A549 (cell line): Measurements from ENCODE around the gene FAM3A. TPM values are rescaled to one million over a fixed set of nuclear protein-coding genes. Genes with fewer than 3 reads are reported as not detected.

Experiments used
- ATAC-seq, 2 experiments: fragments of 200-7000 bp in 1 of 2; fragments of >200 bp in 1 of 2; cut with Nextera tagmentation in 1 of 2; cut with Tn5 transposase in 1 of 2; 3 replicates each; pipeline versions ENCODE4 v1.8.0 to v1.9.1; 2018 to 2020; ENCODE audit warnings: mild to moderate bottlenecking in 1 of 2, moderate library complexity in 1 of 2
- CTCF ChIA-PET: fragments of 300-600 bp; sonication (Branson Sonifier 250); formaldehyde crosslinking; extraction: SDS; loops from one replicate; lab custom pipeline; 2021; ENCODE audit warnings: antibody characterized with exemption, inconsistent platforms; lab: Yijun Ruan, JAX
- POLR2A ChIA-PET: fragments of 350-600 bp; formaldehyde crosslinking; extraction: SDS; loops from one replicate; lab custom pipeline; 2021; ENCODE audit warnings: antibody characterized with exemption, inconsistent platforms; lab: Yijun Ruan, JAX
- DNase-seq, 2 experiments: peaks; one replicate each; pipeline versions ENCODE4 v3.0.0 to v3.0.0-alpha.2; 2011 to 2016; ENCODE audit warnings: low read depth in 1 of 2, low spot score in 1 of 2
- FAIRE-seq: peaks from 2 replicates; lab custom pipeline; 2011; peaks lifted over from hg19 to GRCh38; lab: Jason Lieb, UNC
- H3K27ac ChIP-seq, 2 experiments: fragments of >200 bp; sonication (Bioruptor Twin); formaldehyde crosslinking; 3 replicates each; pipeline ENCODE4 v1.5.1; 2016 to 2017
- H3K4me1 ChIP-seq: fragments of >200 bp; sonication (Bioruptor Twin); formaldehyde crosslinking; 3 replicates; pipeline ENCODE4 v1.6.1; 2016
- H3K4me2 ChIP-seq: fragments of >200 bp; sonication (Bioruptor Twin); formaldehyde crosslinking; 3 replicates; pipeline ENCODE4 v1.6.1; 2016
- H3K4me3 ChIP-seq: fragments of >200 bp; sonication (Bioruptor Twin); formaldehyde crosslinking; 3 replicates; pipeline ENCODE4 v1.5.1; 2016
- H3K9me3 ChIP-seq: fragments of >200 bp; sonication (Bioruptor Twin); formaldehyde crosslinking; 3 replicates; pipeline ENCODE4 v1.6.1; 2016
- CEBPB ChIP-seq, 2 experiments: fragments of >200 bp in 1 of 2; sonication (Bioruptor Twin) in 1 of 2; formaldehyde crosslinking in 1 of 2; IDR thresholded peaks; 2 replicates each; pipeline ENCODE4 v1.6.1; 2012 to 2016
- CHD2 ChIP-seq: fragments of 150-350 bp; IDR thresholded peaks from 2 replicates; pipeline ENCODE4 v1.6.1; 2014; ENCODE audit warnings: low read length; ENCODE audit not compliant: partially characterized antibody
- CTCF ChIP-seq: fragments of >200 bp; sonication (Bioruptor Twin); formaldehyde crosslinking; IDR thresholded peaks from 3 replicates; pipeline ENCODE4 v1.5.1; 2016
- FOSB ChIP-seq: fragments of 250-450 bp; sonication (Bioruptor Pico); IDR thresholded peaks from 2 replicates; pipeline ENCODE4 v1.5.0; 2020; ENCODE audit warnings: mild to moderate bottlenecking, moderate library complexity
- FOSL2 ChIP-seq, 2 experiments: fragments of 450-650 bp in 1 of 2; fragments of >200 bp in 1 of 2; sonication (Bioruptor Twin) in 1 of 2; formaldehyde crosslinking; IDR thresholded peaks; 2 replicates each; pipeline versions ENCODE4 v1.5.0 to v1.6.1; 2016 to 2020; ENCODE audit warnings: mild to moderate bottlenecking in 1 of 2, moderate library complexity in 1 of 2
- FOXS1 ChIP-seq: fragments of 250-450 bp; sonication (Bioruptor Pico); IDR thresholded peaks from 2 replicates; pipeline ENCODE4 v1.5.0; 2020; ENCODE audit warnings: mild to moderate bottlenecking, moderate library complexity
- GATA3 ChIP-seq: IDR thresholded peaks from 2 replicates; pipeline ENCODE4 v1.6.1; 2012; ENCODE audit warnings: borderline replicate concordance
- HMGXB4 ChIP-seq: fragments of 250-450 bp; sonication (Bioruptor Pico); IDR thresholded peaks from 2 replicates; pipeline ENCODE4 v1.5.0; 2021; ENCODE audit warnings: mild to moderate bottlenecking, moderate library complexity, borderline replicate concordance
- HOXA7 ChIP-seq: fragments of 250-450 bp; sonication (Bioruptor Pico); IDR thresholded peaks from 2 replicates; pipeline ENCODE4 v1.5.0; 2020; ENCODE audit warnings: mild to moderate bottlenecking, moderate library complexity
- HOXB13 ChIP-seq: fragments of 250-450 bp; sonication (Bioruptor Pico); IDR thresholded peaks from 2 replicates; pipeline ENCODE4 v1.5.0; 2020; ENCODE audit warnings: low read depth, mild to moderate bottlenecking, moderate library complexity
- JUN ChIP-seq, 2 experiments: fragments of >200 bp; sonication (Bioruptor Twin); formaldehyde crosslinking; IDR thresholded peaks; 2 replicates in 1 of 2; 3 replicates in 1 of 2; pipeline ENCODE4 v1.6.1; 2016 to 2017
- JUNB ChIP-seq: fragments of >200 bp; sonication (Bioruptor Twin); formaldehyde crosslinking; IDR thresholded peaks from 2 replicates; pipeline ENCODE4 v1.6.1; 2016
- KDM1A ChIP-seq: fragments of 200-600 bp; sonication (generic); IDR thresholded peaks from 2 replicates; pipeline ENCODE4 v1.6.1; 2016; ENCODE audit warnings: low read depth, mild to moderate bottlenecking
- NFE2L2 ChIP-seq: fragments of 150-350 bp; conservative IDR thresholded peaks from 2 replicates; pipeline ENCODE4 v1.6.1; 2014; ENCODE audit warnings: low read length
- POLR2A ChIP-seq: IDR thresholded peaks from 2 replicates; pipeline ENCODE4 v1.6.1; 2012; ENCODE audit warnings: mild to moderate bottlenecking, low read length
- POLR2AphosphoS2 ChIP-seq: conservative IDR thresholded peaks from 2 replicates; pipeline ENCODE4 v1.6.1; 2012; ENCODE audit warnings: low read length, improper control_type of control experiment, inconsistent platforms
- RAD21 ChIP-seq, 2 experiments: fragments of >200 bp in 1 of 2; sonication (Bioruptor Twin) in 1 of 2; formaldehyde crosslinking in 1 of 2; IDR thresholded peaks in 1 of 2; conservative IDR thresholded peaks in 1 of 2; 2 replicates in 1 of 2; 3 replicates in 1 of 2; pipeline ENCODE4 v1.6.1; 2012 to 2018; ENCODE audit warnings: inconsistent platforms in 1 of 2
- RARB ChIP-seq: fragments of 250-450 bp; sonication (Bioruptor Pico); IDR thresholded peaks from 2 replicates; pipeline ENCODE4 v1.8.0; 2021; ENCODE audit warnings: mild to moderate bottlenecking, moderate library complexity
- RCOR1 ChIP-seq: fragments of 150-350 bp; IDR thresholded peaks from 2 replicates; pipeline ENCODE4 v1.6.1; 2014; ENCODE audit warnings: antibody characterized with exemption, low read length, low read depth
- SMC3 ChIP-seq: fragments of >200 bp; sonication (Bioruptor Twin); formaldehyde crosslinking; IDR thresholded peaks from 3 replicates; pipeline ENCODE4 v1.6.1; 2018; ENCODE audit warnings: inconsistent platforms
- TFCP2L1 ChIP-seq: fragments of 250-450 bp; sonication (Bioruptor Pico); IDR thresholded peaks from 2 replicates; pipeline ENCODE4 v1.5.0; 2021; ENCODE audit warnings: mild to moderate bottlenecking
- TP53 ChIP-seq: fragments of 250-450 bp; sonication (Bioruptor Pico); IDR thresholded peaks from 2 replicates; pipeline ENCODE4 v1.5.0; 2021; ENCODE audit warnings: mild to moderate bottlenecking, moderate library complexity
- ZNF302 ChIP-seq: fragments of 250-450 bp; sonication (Bioruptor Pico); IDR thresholded peaks from 2 replicates; pipeline ENCODE4 v1.9.0; 2021; ENCODE audit warnings: inconsistent platforms, mild to moderate bottlenecking, moderate library complexity
- WGBS: methylation state at CpG from one replicate; pipeline ENCODE4 v1.1.6; 2017; ENCODE audit errors: missing lambda C conversion rate; 5-methylcytosine and 5-hydroxymethylcytosine counted together
- polyA plus RNA-seq, 4 experiments: library from polyadenylated mRNA; depleted of rRNA in 3 of 4; stranded (reverse); fragments of >200 nt; fragmentation: RNase III in 1 of 4; extraction: RNeasy Plus Mini Kit Qiagen cat#74134 plus additional on column Dnase treatment in 1 of 4; gene quantifications; 2 replicates in 3 of 4; 3 replicates in 1 of 4; pipeline ENCODE4 v1.2.3, GENCODE V29; 2011 to 2017
- TF ChIP-seq, protein P1 (sequence below): IDR thresholded peaks from 2 replicates; pipeline ENCODE4 v1.6.1; 2012
- TF ChIP-seq, protein P2 (sequence below): IDR thresholded peaks from 2 replicates; pipeline ENCODE4 v1.6.1; 2012
- TF ChIP-seq, protein P3 (sequence below): fragments of >200 bp; sonication (Bioruptor Twin); formaldehyde crosslinking; IDR thresholded peaks from 2 replicates; pipeline ENCODE4 v1.6.1; 2016
- TF ChIP-seq, protein P4 (sequence below): IDR thresholded peaks from 2 replicates; pipeline ENCODE4 v1.6.1; 2012; ENCODE audit warnings: low read depth, borderline replicate concordance

Gene FAM3A
- polyA plus RNA-seq, 2 of the 4 experiments (the other 2 are of a cell fraction) = 21.7 to 36.7 TPM

GRCh38 chrX:154526901-154527675 lies 11.1 kb upstream of the FAM3A start:
- H3K9me3 ChIP-seq = no peaks in the 10 kb centered on the region
- H3K4me2 ChIP-seq = peak overlapping the region; percentile 49
- peaks cover 70% of the 10 kb centered on the region for H3K4me1 ChIP-seq
- no peak overlapping the region for H3K4me3 ChIP-seq
- ATAC-seq (peak; percentile 62 to 64), FAIRE-seq (peak; percentile 96), DNase-seq (peak in 1 of 2 experiments; percentile 89)
- H3K27ac ChIP-seq = peak overlapping the region; percentile 72 to 93
- WGBS = 1% methylated on average over 15 of the region's 15 CpGs
- POLR2A ChIA-PET = interaction anchor here (0.7 to 1.8 kb wide), 9 partner anchors 12 to 154 kb away, joined by 3 to 8 read pairs (median 4); partner anchors contain the start of genes IKBKG, RPL10, SLC10A3 and UBL4A
- CTCF ChIA-PET = interaction anchor here (0.6 to 2.8 kb wide), 14 partner anchors 9 to 222 kb away, joined by 3 to 27 read pairs (median 4); partner anchors contain the start of gene SLC10A3
- TF ChIP-seq HMGXB4 (CRISPR knock-in tag) (no peak), CTCF (peak; percentile 42), GATA3 (peak; percentile 58), RCOR1 (no peak), RAD21 (conservative IDR thresholded peaks at IDR 0.05 in 1 of 2, IDR thresholded peaks at IDR 0.05 in 1 of 2) (peak; percentile 35 to 37; a peak in 4 of 5 replicates), SMC3 (peak; percentile 28; the same call in 2 of the 3 replicates), HOXA7 (CRISPR knock-in tag) (peak; percentile 87), POLR2AphosphoS2 (peak; percentile 95), POLR2A (peak; percentile 32), JUN (IDR thresholded peaks at IDR 0.05) (peak; percentile 62 to 85; a peak in 4 of 5 replicates), TP53 (CRISPR knock-in tag) (peak; percentile 86), FOSB (CRISPR knock-in tag) (peak; percentile 78), NFE2L2 (no peak)
- TF ChIP-seq, protein P1, sequence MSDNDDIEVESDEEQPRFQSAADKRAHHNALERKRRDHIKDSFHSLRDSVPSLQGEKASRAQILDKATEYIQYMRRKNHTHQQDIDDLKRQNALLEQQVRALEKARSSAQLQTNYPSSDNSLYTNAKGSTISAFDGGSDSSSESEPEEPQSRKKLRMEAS = peak; percentile 56; the same call in 1 of the 2 replicates
- TF ChIP-seq, protein P2, sequence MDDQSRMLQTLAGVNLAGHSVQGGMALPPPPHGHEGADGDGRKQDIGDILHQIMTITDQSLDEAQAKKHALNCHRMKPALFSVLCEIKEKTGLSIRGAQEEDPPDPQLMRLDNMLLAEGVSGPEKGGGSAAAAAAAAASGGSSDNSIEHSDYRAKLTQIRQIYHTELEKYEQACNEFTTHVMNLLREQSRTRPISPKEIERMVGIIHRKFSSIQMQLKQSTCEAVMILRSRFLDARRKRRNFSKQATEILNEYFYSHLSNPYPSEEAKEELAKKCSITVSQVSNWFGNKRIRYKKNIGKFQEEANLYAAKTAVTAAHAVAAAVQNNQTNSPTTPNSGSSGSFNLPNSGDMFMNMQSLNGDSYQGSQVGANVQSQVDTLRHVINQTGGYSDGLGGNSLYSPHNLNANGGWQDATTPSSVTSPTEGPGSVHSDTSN = peak; percentile 83
- TF ChIP-seq, protein P3, sequence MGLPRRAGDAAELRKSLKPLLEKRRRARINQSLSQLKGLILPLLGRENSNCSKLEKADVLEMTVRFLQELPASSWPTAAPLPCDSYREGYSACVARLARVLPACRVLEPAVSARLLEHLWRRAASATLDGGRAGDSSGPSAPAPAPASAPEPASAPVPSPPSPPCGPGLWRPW = no peak

GRCh38 chrX:154525606-154526490 lies 9.8 kb upstream of the FAM3A start:
- Histone ChIP-seq H3K4me3 (no peak overlapping the region), H3K4me2 (peak overlapping the region; percentile 49; the same call in 1 of the 3 replicates), H3K27ac (peak overlapping the region; percentile 72 to 93), H3K4me1 (peaks cover 57% of the 10 kb centered on the region), H3K9me3 (no peaks in the 10 kb centered on the region)
- peak in 1 of 2 experiments; percentile 2; a peak in 1 of 6 replicates for ATAC-seq
- POLR2A ChIA-PET = interaction anchor here (1.3 to 1.8 kb wide), 2 partner anchors 36 to 153 kb away, joined by 4 to 6 read pairs; partner anchors contain the start of gene SLC10A3
- no peak for FAIRE-seq
- peak in 1 of 2 experiments; percentile 57 for DNase-seq
- 73% methylated on average over 14 of the region's 14 CpGs for WGBS
- CTCF ChIA-PET = interaction anchor here (1.1 to 3.6 kb wide), 6 partner anchors 8 to 223 kb away, joined by 3 to 20 read pairs (median 9); partner anchors contain the start of gene SLC10A3
- peak; percentile 29 to 85; a peak in 3 of 4 replicates for TF ChIP-seq CEBPB (IDR thresholded peaks at IDR 0.05)
- no peak for TF ChIP-seq FOSL2 (IDR thresholded peaks at IDR 0.05)
- TF ChIP-seq FOSL2 (CRISPR knock-in tag; IDR thresholded peaks at IDR 0.05) = no peak; the same call in 1 of the 2 replicates
- no peak for TF ChIP-seq JUNB
- no peak for TF ChIP-seq CHD2
- no peak for TF ChIP-seq HOXB13 (CRISPR knock-in tag)
- TF ChIP-seq, protein P4, sequence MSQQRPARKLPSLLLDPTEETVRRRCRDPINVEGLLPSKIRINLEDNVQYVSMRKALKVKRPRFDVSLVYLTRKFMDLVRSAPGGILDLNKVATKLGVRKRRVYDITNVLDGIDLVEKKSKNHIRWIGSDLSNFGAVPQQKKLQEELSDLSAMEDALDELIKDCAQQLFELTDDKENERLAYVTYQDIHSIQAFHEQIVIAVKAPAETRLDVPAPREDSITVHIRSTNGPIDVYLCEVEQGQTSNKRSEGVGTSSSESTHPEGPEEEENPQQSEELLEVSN = no peak
- no peak for TF ChIP-seq KDM1A
- TF ChIP-seq POLR2AphosphoS2 = 0 out of 2 replicates have a peak, but pooled peaks have one; percentile 63
- peak; percentile 77; the same call in 1 of the 2 replicates for TF ChIP-seq TP53 (CRISPR knock-in tag)
- peak; percentile 34; the same call in 1 of the 2 replicates for TF ChIP-seq TFCP2L1 (CRISPR knock-in tag)
- no peak for TF ChIP-seq ZNF302 (CRISPR knock-in tag)
- TF ChIP-seq RARB (CRISPR knock-in tag) = peak; percentile 91
- 0 out of 5 replicates have a peak, but pooled peaks of 1 of the 2 experiments have one; percentile 15 for TF ChIP-seq JUN (IDR thresholded peaks at IDR 0.05)
- TF ChIP-seq FOXS1 (CRISPR knock-in tag) = no peak
